ENCODE measurements around the gene DISP3.

Gene DISP3

GRCh38 chr1:11461531-11462137 lies 17.3 kb upstream of the DISP3 start:
- Histone ChIP-seq H2BK15ac (ENCODE audit: low read length) (no peak overlapping the region), H3K18ac (ENCODE audit: low read length) (no peak overlapping the region), H3K9me3 (replicated peaks in 1 of 2; ENCODE audit: control insufficient read depth in 2 of 2, insufficient read depth in 1 of 2, low read depth in 1 of 2, low read length in 2 of 2) (no peaks in the 10 kb centered on the region), H3K4me2 (ENCODE audit: insufficient read depth, low read length, poor library complexity, severe bottlenecking) (no peak overlapping the region), H2AK5ac (ENCODE audit: low read depth, low read length) (no peak overlapping the region), H2BK12ac (ENCODE audit: low read length) (no peak overlapping the region), H3K27ac (replicated peaks; ENCODE audit: low read length) (no peak overlapping the region), H3K23ac (ENCODE audit: low read depth, low read length, poor library complexity) (no peak overlapping the region), H2AFZ (ENCODE audit: low read length) (no peak overlapping the region), H3K9ac (ENCODE audit: low read depth, low read length, poor library complexity) (no peak overlapping the region), H3K4ac (ENCODE audit: low read length) (no peak overlapping the region), H4K8ac (ENCODE audit: low read depth, low read length) (no peak overlapping the region), H2BK120ac (ENCODE audit: low read depth, low read length) (no peak overlapping the region), H3K27me3 (ENCODE audit: control insufficient read depth in 3 of 3, insufficient read depth in 3 of 3, low read depth in 1 of 3, low read length in 3 of 3) (peaks cover 0 to 67% (median 0%) of the 10 kb centered on the region in 3 experiments), H4K91ac (ENCODE audit: low read depth, low read length, poor library complexity) (no peak overlapping the region), H3K79me1 (ENCODE audit: low read depth, low read length) (no peaks in the 10 kb centered on the region), H3K4me1 (ENCODE audit: control insufficient read depth in 2 of 2, insufficient read depth in 1 of 2, low read depth in 1 of 2, low read length in 2 of 2) (peaks cover 5 to 9% of the 10 kb centered on the region in 2 donors), H3K36me3 (replicated peaks in 1 of 2; ENCODE audit: control insufficient read depth in 2 of 2, insufficient read depth in 2 of 2, low read length in 2 of 2) (no peaks in the 10 kb centered on the region), H3K4me3 (ENCODE audit: low read length in 2 of 2) (no peak overlapping the region), H2BK5ac (ENCODE audit: low read length) (no peak overlapping the region), H3K14ac (ENCODE audit: low read length) (no peak overlapping the region)
- DNase-seq (ENCODE audit: low spot score) = no peak
- WGBS, 2 donors (ENCODE audit: extremely low coverage in 2 of 2, insufficient read length in 2 of 2, insufficient replicate concordance in 1 of 2) = no CpG with 5 or more reads among the region's 9 CpGs

- Histone ChIP-seq H3K23ac (ENCODE audit: low read depth, low read length, poor library complexity) (no peak overlapping the region), H3K4me2 (ENCODE audit: insufficient read depth, low read length, poor library complexity, severe bottlenecking) (no peak overlapping the region), H3K4ac (ENCODE audit: low read length) (no peak overlapping the region), H2BK15ac (ENCODE audit: low read length) (no peak overlapping the region), H4K8ac (ENCODE audit: low read depth, low read length) (no peak overlapping the region), H3K18ac (ENCODE audit: low read length) (peak overlapping the region; percentile 23), H3K4me3 (ENCODE audit: low read length in 2 of 2) (no peak overlapping the region), H3K4me1 (ENCODE audit: control insufficient read depth in 2 of 2, insufficient read depth in 1 of 2, low read depth in 1 of 2, low read length in 2 of 2) (peaks cover 5 to 9% of the 10 kb centered on the region in 2 donors), H3K14ac (ENCODE audit: low read length) (no peak overlapping the region), H2AFZ (ENCODE audit: low read length) (no peak overlapping the region), H2BK12ac (ENCODE audit: low read length) (no peak overlapping the region), H3K9ac (ENCODE audit: low read depth, low read length, poor library complexity) (no peak overlapping the region), H3K27me3 (ENCODE audit: control insufficient read depth in 3 of 3, insufficient read depth in 3 of 3, low read depth in 1 of 3, low read length in 3 of 3) (peaks cover 0 to 63% (median 0%) of the 10 kb centered on the region in 3 experiments), H4K91ac (ENCODE audit: low read depth, low read length, poor library complexity) (no peak overlapping the region), H3K36me3 (replicated peaks in 1 of 2; ENCODE audit: control insufficient read depth in 2 of 2, insufficient read depth in 2 of 2, low read length in 2 of 2) (no peaks in the 10 kb centered on the region), H3K27ac (replicated peaks; ENCODE audit: low read length) (no peak overlapping the region), H2BK5ac (ENCODE audit: low read length) (no peak overlapping the region), H3K9me3 (replicated peaks in 1 of 2; ENCODE audit: control insufficient read depth in 2 of 2, insufficient read depth in 1 of 2, low read depth in 1 of 2, low read length in 2 of 2) (no peaks in the 10 kb centered on the region), H2BK120ac (ENCODE audit: low read depth, low read length) (no peak overlapping the region), H2AK5ac (ENCODE audit: low read depth, low read length) (no peak overlapping the region), H3K79me1 (ENCODE audit: low read depth, low read length) (no peaks in the 10 kb centered on the region)
- DNase-seq (ENCODE audit: low spot score) = no peak
- no CpG with 5 or more reads among the region's 19 CpGs for WGBS, 2 donors (ENCODE audit: extremely low coverage in 2 of 2, insufficient read length in 2 of 2, insufficient replicate concordance in 1 of 2)
These were observed 16.6 kb upstream of the DISP3 start for GRCh38 chr1:11462224-11462923.

- no peak overlapping the region for H3K23ac ChIP-seq (ENCODE audit: low read depth, low read length, poor library complexity)
- H3K4me2 ChIP-seq (ENCODE audit: insufficient read depth, low read length, poor library complexity, severe bottlenecking) = no peak overlapping the region
- no peak overlapping the region for H4K91ac ChIP-seq (ENCODE audit: low read depth, low read length, poor library complexity)
- no peak overlapping the region for H3K14ac ChIP-seq (ENCODE audit: low read length)
- H2AK5ac ChIP-seq (ENCODE audit: low read depth, low read length) = no peak overlapping the region
- H4K8ac ChIP-seq (ENCODE audit: low read depth, low read length) = no peak overlapping the region
- no peak overlapping the region for H2BK120ac ChIP-seq (ENCODE audit: low read depth, low read length)
- no peak overlapping the region for H3K4ac ChIP-seq (ENCODE audit: low read length)
- H3K9ac ChIP-seq (ENCODE audit: low read depth, low read length, poor library complexity) = no peak overlapping the region
- no peak overlapping the region for H2BK12ac ChIP-seq (ENCODE audit: low read length)
- no peak for DNase-seq (ENCODE audit: low spot score)
- peak overlapping the region; percentile 6 for H2BK5ac ChIP-seq (ENCODE audit: low read length)
- H3K4me1 ChIP-seq (ENCODE audit: control insufficient read depth in 2 of 2, insufficient read depth in 1 of 2, low read depth in 1 of 2, low read length in 2 of 2) = peaks cover 5 to 9% of the 10 kb centered on the region in 2 donors
- H3K36me3 ChIP-seq (replicated peaks in 1 of 2; ENCODE audit: control insufficient read depth in 2 of 2, insufficient read depth in 2 of 2, low read length in 2 of 2) = no peaks in the 10 kb centered on the region
- no peak overlapping the region for H3K18ac ChIP-seq (ENCODE audit: low read length)
- H3K27ac ChIP-seq (replicated peaks; ENCODE audit: low read length) = no peak overlapping the region
- no peak overlapping the region for H2AFZ ChIP-seq (ENCODE audit: low read length)
- no peak overlapping the region for H3K4me3 ChIP-seq (ENCODE audit: low read length in 2 of 2)
- H3K9me3 ChIP-seq (replicated peaks in 1 of 2; ENCODE audit: control insufficient read depth in 2 of 2, insufficient read depth in 1 of 2, low read depth in 1 of 2, low read length in 2 of 2) = no peaks in the 10 kb centered on the region
- peaks cover 0 to 60% (median 0%) of the 10 kb centered on the region in 3 experiments for H3K27me3 ChIP-seq (ENCODE audit: control insufficient read depth in 3 of 3, insufficient read depth in 3 of 3, low read depth in 1 of 3, low read length in 3 of 3)
- no peak overlapping the region for H2BK15ac ChIP-seq (ENCODE audit: low read length)
- no CpG with 5 or more reads among the region's 4 CpGs for WGBS, 2 donors (ENCODE audit: extremely low coverage in 2 of 2, insufficient read length in 2 of 2, insufficient replicate concordance in 1 of 2)
- no peaks in the 10 kb centered on the region for H3K79me1 ChIP-seq (ENCODE audit: low read depth, low read length)
These were observed 15.8 kb upstream of the DISP3 start for GRCh38 chr1:11463177-11463576.

- Histone ChIP-seq H3K79me1 (ENCODE audit: low read depth, low read length) (no peaks in the 10 kb centered on the region), H3K18ac (ENCODE audit: low read length) (no peak overlapping the region), H4K91ac (ENCODE audit: low read depth, low read length, poor library complexity) (no peak overlapping the region), H2BK5ac (ENCODE audit: low read length) (no peak overlapping the region), H2BK15ac (ENCODE audit: low read length) (no peak overlapping the region), H2AK5ac (ENCODE audit: low read depth, low read length) (no peak overlapping the region), H3K9me3 (replicated peaks in 1 of 2; ENCODE audit: control insufficient read depth in 2 of 2, insufficient read depth in 1 of 2, low read depth in 1 of 2, low read length in 2 of 2) (no peaks in the 10 kb centered on the region), H2BK12ac (ENCODE audit: low read length) (no peak overlapping the region), H3K27ac (replicated peaks; ENCODE audit: low read length) (no peak overlapping the region), H3K4ac (ENCODE audit: low read length) (no peak overlapping the region), H3K4me1 (ENCODE audit: control insufficient read depth in 2 of 2, insufficient read depth in 1 of 2, low read depth in 1 of 2, low read length in 2 of 2) (peaks cover 0 to 3% of the 10 kb centered on the region in 2 donors), H3K23ac (ENCODE audit: low read depth, low read length, poor library complexity) (no peak overlapping the region), H3K4me2 (ENCODE audit: insufficient read depth, low read length, poor library complexity, severe bottlenecking) (no peak overlapping the region), H3K9ac (ENCODE audit: low read depth, low read length, poor library complexity) (no peak overlapping the region), H2BK120ac (ENCODE audit: low read depth, low read length) (no peak overlapping the region), H3K14ac (ENCODE audit: low read length) (no peak overlapping the region), H3K4me3 (ENCODE audit: low read length in 2 of 2) (no peak overlapping the region), H3K27me3 (ENCODE audit: control insufficient read depth in 3 of 3, insufficient read depth in 3 of 3, low read depth in 1 of 3, low read length in 3 of 3) (peaks cover 0 to 46% (median 0%) of the 10 kb centered on the region in 3 experiments), H3K36me3 (replicated peaks in 1 of 2; ENCODE audit: control insufficient read depth in 2 of 2, insufficient read depth in 2 of 2, low read length in 2 of 2) (no peaks in the 10 kb centered on the region), H2AFZ (ENCODE audit: low read length) (no peak overlapping the region), H4K8ac (ENCODE audit: low read depth, low read length) (no peak overlapping the region)
- no CpG with 5 or more reads among the region's 6 CpGs for WGBS, 2 donors (ENCODE audit: extremely low coverage in 2 of 2, insufficient read length in 2 of 2, insufficient replicate concordance in 1 of 2)
- no peak for DNase-seq (ENCODE audit: low spot score)
These were observed 13.6 kb upstream of the DISP3 start for GRCh38 chr1:11465307-11465706.
